A549 (cell line): ENCODE measurements around the gene PERM1. TPM values are rescaled to one million over a fixed set of nuclear protein-coding genes. Genes with fewer than 3 reads are reported as not detected.

Source experiments
- ATAC-seq, 2 experiments: fragments of 200-7000 bp in 1 of 2; fragments of >200 bp in 1 of 2; cut with Nextera tagmentation in 1 of 2; cut with Tn5 transposase in 1 of 2; 3 replicates each; pipeline versions ENCODE4 v1.8.0 to v1.9.1; 2018 to 2020; ENCODE audit warnings: mild to moderate bottlenecking in 1 of 2, moderate library complexity in 1 of 2
- CTCF ChIA-PET: fragments of 300-600 bp; sonication (Branson Sonifier 250); formaldehyde crosslinking; extraction: SDS; loops from one replicate; lab custom pipeline; 2021; ENCODE audit warnings: antibody characterized with exemption, inconsistent platforms; lab: Yijun Ruan, JAX
- POLR2A ChIA-PET: fragments of 350-600 bp; formaldehyde crosslinking; extraction: SDS; loops from one replicate; lab custom pipeline; 2021; ENCODE audit warnings: antibody characterized with exemption, inconsistent platforms; lab: Yijun Ruan, JAX
- DNase-seq, 2 experiments: peaks; one replicate each; pipeline versions ENCODE4 v3.0.0 to v3.0.0-alpha.2; 2011 to 2016; ENCODE audit warnings: low read depth in 1 of 2, low spot score in 1 of 2
- FAIRE-seq: peaks from 2 replicates; lab custom pipeline; 2011; peaks lifted over from hg19 to GRCh38; lab: Jason Lieb, UNC
- H3K27ac ChIP-seq, 2 experiments: fragments of >200 bp; sonication (Bioruptor Twin); formaldehyde crosslinking; 3 replicates each; pipeline ENCODE4 v1.5.1; 2016 to 2017
- H3K4me1 ChIP-seq: fragments of >200 bp; sonication (Bioruptor Twin); formaldehyde crosslinking; 3 replicates; pipeline ENCODE4 v1.6.1; 2016
- H3K4me2 ChIP-seq: fragments of >200 bp; sonication (Bioruptor Twin); formaldehyde crosslinking; 3 replicates; pipeline ENCODE4 v1.6.1; 2016
- H3K4me3 ChIP-seq: fragments of >200 bp; sonication (Bioruptor Twin); formaldehyde crosslinking; 3 replicates; pipeline ENCODE4 v1.5.1; 2016
- H3K9me3 ChIP-seq: fragments of >200 bp; sonication (Bioruptor Twin); formaldehyde crosslinking; 3 replicates; pipeline ENCODE4 v1.6.1; 2016
- CEBPB ChIP-seq, 2 experiments: fragments of >200 bp in 1 of 2; sonication (Bioruptor Twin) in 1 of 2; formaldehyde crosslinking in 1 of 2; IDR thresholded peaks; 2 replicates each; pipeline ENCODE4 v1.6.1; 2012 to 2016
- CHD4 ChIP-seq: fragments of 200-600 bp; sonication (generic); IDR thresholded peaks from 2 replicates; pipeline ENCODE4 v1.6.1; 2016; ENCODE audit warnings: antibody characterized with exemption, mild to moderate bottlenecking, borderline replicate concordance
- EP300 ChIP-seq, 2 experiments: fragments of >200 bp; sonication (Bioruptor Twin); formaldehyde crosslinking; IDR thresholded peaks; 2 replicates in 1 of 2; 3 replicates in 1 of 2; pipeline ENCODE4 v1.6.1; 2016 to 2017
- ESRRA ChIP-seq: fragments of 150-350 bp; IDR thresholded peaks from 2 replicates; pipeline ENCODE4 v1.6.1; 2014; ENCODE audit warnings: mild to moderate bottlenecking, low read length, borderline replicate concordance
- FOSB ChIP-seq: fragments of 250-450 bp; sonication (Bioruptor Pico); IDR thresholded peaks from 2 replicates; pipeline ENCODE4 v1.5.0; 2020; ENCODE audit warnings: mild to moderate bottlenecking, moderate library complexity
- HOXB5 ChIP-seq: fragments of 250-450 bp; sonication (Bioruptor Pico); IDR thresholded peaks from 2 replicates; pipeline ENCODE4 v1.5.0; 2020; ENCODE audit warnings: mild to moderate bottlenecking, moderate library complexity
- JUN ChIP-seq, 2 experiments: fragments of >200 bp; sonication (Bioruptor Twin); formaldehyde crosslinking; IDR thresholded peaks; 2 replicates in 1 of 2; 3 replicates in 1 of 2; pipeline ENCODE4 v1.6.1; 2016 to 2017
- KDM5A ChIP-seq: fragments of 200-600 bp; sonication (generic); IDR thresholded peaks from 2 replicates; pipeline ENCODE4 v1.6.1; 2016; ENCODE audit warnings: antibody characterized with exemption, mild to moderate bottlenecking
- MYC ChIP-seq: IDR thresholded peaks from 2 replicates; pipeline ENCODE4 v1.6.1; 2012; ENCODE audit warnings: mild to moderate bottlenecking, inconsistent platforms, low read length, improper control_type of control experiment, borderline replicate concordance
- NR3C1 ChIP-seq: fragments of >200 bp; sonication (Bioruptor Twin); formaldehyde crosslinking; IDR thresholded peaks from 3 replicates; pipeline ENCODE4 v1.6.1; 2017
- POLR2A ChIP-seq: IDR thresholded peaks from 2 replicates; pipeline ENCODE4 v1.6.1; 2012; ENCODE audit warnings: mild to moderate bottlenecking, low read length
- RAD21 ChIP-seq, 2 experiments: fragments of >200 bp in 1 of 2; sonication (Bioruptor Twin) in 1 of 2; formaldehyde crosslinking in 1 of 2; IDR thresholded peaks in 1 of 2; conservative IDR thresholded peaks in 1 of 2; 2 replicates in 1 of 2; 3 replicates in 1 of 2; pipeline ENCODE4 v1.6.1; 2012 to 2018; ENCODE audit warnings: inconsistent platforms in 1 of 2
- RARB ChIP-seq: fragments of 250-450 bp; sonication (Bioruptor Pico); IDR thresholded peaks from 2 replicates; pipeline ENCODE4 v1.8.0; 2021; ENCODE audit warnings: mild to moderate bottlenecking, moderate library complexity
- RCOR1 ChIP-seq: fragments of 150-350 bp; IDR thresholded peaks from 2 replicates; pipeline ENCODE4 v1.6.1; 2014; ENCODE audit warnings: antibody characterized with exemption, low read length, low read depth
- ZC3H11A ChIP-seq: fragments of 450-650 bp; IDR thresholded peaks from 2 replicates; pipeline ENCODE4 v1.6.1; 2014; ENCODE audit warnings: antibody characterized with exemption, mild to moderate bottlenecking
- ZSCAN20 ChIP-seq: fragments of 250-450 bp; sonication (Bioruptor Pico); IDR thresholded peaks from 2 replicates; pipeline ENCODE4 v1.8.0; 2022; ENCODE audit warnings: mild to moderate bottlenecking, moderate library complexity
- WGBS: methylation state at CpG from one replicate; pipeline ENCODE4 v1.1.6; 2017; ENCODE audit errors: missing lambda C conversion rate; 5-methylcytosine and 5-hydroxymethylcytosine counted together
- polyA plus RNA-seq, 4 experiments: library from polyadenylated mRNA; depleted of rRNA in 3 of 4; stranded (reverse); fragments of >200 nt; fragmentation: RNase III in 1 of 4; extraction: RNeasy Plus Mini Kit Qiagen cat#74134 plus additional on column Dnase treatment in 1 of 4; gene quantifications; 2 replicates in 3 of 4; 3 replicates in 1 of 4; pipeline ENCODE4 v1.2.3, GENCODE V29; 2011 to 2017
- TF ChIP-seq, protein P1 (sequence below): IDR thresholded peaks from 2 replicates; pipeline ENCODE4 v1.6.1; 2012
- TF ChIP-seq, protein P2 (sequence below): fragments of 250-450 bp; sonication (Bioruptor Pico); IDR thresholded peaks from 2 replicates; pipeline ENCODE4 v1.5.0; 2020; ENCODE audit warnings: low read depth, mild to moderate bottlenecking, moderate library complexity
- TF ChIP-seq, protein P3 (sequence below): fragments of 150-350 bp; IDR thresholded peaks from 2 replicates; pipeline ENCODE4 v1.6.1; 2014; ENCODE audit warnings: low read depth, mild to moderate bottlenecking, low read length
- TF ChIP-seq, protein P4 (sequence below): fragments of 200-600 bp; sonication (generic); IDR thresholded peaks from 2 replicates; pipeline ENCODE4 v1.6.1; 2016; ENCODE audit warnings: antibody characterized with exemption, mild to moderate bottlenecking, moderate library complexity
- TF ChIP-seq, protein P5 (sequence below): fragments of >200 bp; sonication (Bioruptor Twin); formaldehyde crosslinking; IDR thresholded peaks from 3 replicates; pipeline ENCODE4 v1.5.1; 2016
- TF ChIP-seq, protein P6 (sequence below): IDR thresholded peaks from 2 replicates; pipeline ENCODE4 v1.6.1; 2012

The PERM1 gene
- polyA plus RNA-seq, 2 of the 4 experiments (the other 2 are of a cell fraction): 0.30 TPM; not detected in 1

DNA sequence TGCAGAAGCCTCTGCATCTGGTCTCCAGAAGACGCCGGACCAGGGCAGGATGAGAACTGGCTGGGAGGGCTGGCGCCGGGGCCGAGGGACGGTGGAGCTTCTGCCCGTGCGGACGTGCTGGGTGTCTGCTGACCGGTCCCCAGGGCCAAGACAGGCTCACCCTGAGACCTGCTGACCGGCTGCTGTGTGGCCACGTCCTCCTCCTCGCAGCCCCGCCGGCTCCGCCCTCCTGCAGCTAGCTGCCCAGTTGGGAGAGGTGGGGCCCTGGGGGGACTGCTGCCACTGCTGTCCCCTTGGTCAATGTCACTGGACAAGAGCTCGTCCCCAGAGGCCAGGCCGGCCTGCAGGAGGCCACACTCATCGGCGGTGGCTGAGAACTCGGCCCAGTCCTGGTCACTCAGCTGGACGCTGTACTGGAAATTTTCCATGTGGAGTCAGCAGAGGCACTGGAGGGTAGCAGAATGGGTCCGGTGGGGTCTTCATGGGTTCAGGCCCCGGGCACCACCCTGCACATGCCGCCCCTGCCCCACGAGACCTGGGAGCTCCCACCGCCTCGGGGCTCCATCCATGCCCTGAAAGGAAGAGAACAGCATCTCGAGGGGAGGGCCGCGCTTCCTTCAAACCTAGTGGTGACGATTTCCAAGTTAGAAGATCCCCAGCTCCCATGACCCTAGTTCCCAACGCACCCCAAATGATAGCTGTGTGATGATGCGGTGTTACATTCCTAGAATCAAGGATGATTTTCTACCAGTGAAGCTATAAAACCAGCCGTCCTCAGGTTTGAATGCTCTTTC lies 1.1 kb downstream of the PERM1 start:
- DNase-seq (no peak), ATAC-seq (no peak), FAIRE-seq (no peak)
- 85% methylated on average over 20 of the region's 35 CpGs for whole genome bisulfite sequencing
- no peak overlapping the region for H3K27ac ChIP-seq
- H3K9me3 ChIP-seq: no peaks in the 10 kb centered on the region
- ChIA-PET POLR2A (no interaction called here), CTCF (interaction anchor here (1.0 to 7.6 kb wide), 8 partner anchors 9 to 325 kb away, joined by 3 to 126 read pairs (median 10); no protein-coding TSS in a partner anchor)
- TF ChIP-seq, protein P1, sequence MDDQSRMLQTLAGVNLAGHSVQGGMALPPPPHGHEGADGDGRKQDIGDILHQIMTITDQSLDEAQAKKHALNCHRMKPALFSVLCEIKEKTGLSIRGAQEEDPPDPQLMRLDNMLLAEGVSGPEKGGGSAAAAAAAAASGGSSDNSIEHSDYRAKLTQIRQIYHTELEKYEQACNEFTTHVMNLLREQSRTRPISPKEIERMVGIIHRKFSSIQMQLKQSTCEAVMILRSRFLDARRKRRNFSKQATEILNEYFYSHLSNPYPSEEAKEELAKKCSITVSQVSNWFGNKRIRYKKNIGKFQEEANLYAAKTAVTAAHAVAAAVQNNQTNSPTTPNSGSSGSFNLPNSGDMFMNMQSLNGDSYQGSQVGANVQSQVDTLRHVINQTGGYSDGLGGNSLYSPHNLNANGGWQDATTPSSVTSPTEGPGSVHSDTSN: no peak
- TF ChIP-seq, protein P2, sequence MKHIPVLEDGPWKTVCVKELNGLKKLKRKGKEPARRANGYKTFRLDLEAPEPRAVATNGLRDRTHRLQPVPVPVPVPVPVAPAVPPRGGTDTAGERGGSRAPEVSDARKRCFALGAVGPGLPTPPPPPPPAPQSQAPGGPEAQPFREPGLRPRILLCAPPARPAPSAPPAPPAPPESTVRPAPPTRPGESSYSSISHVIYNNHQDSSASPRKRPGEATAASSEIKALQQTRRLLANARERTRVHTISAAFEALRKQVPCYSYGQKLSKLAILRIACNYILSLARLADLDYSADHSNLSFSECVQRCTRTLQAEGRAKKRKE (CRISPR knock-in tag): no peak
- TF ChIP-seq JUN (IDR thresholded peaks at IDR 0.05) (no peak), ZSCAN20 (CRISPR knock-in tag) (no peak), RARB (CRISPR knock-in tag) (no peak), ZC3H11A (no peak), CEBPB (IDR thresholded peaks at IDR 0.05) (no peak), HOXB5 (CRISPR knock-in tag) (no peak)
- peaks cover 1% of the 10 kb centered on the region; the same call in 1 of the 3 replicates for H3K4me1 ChIP-seq
- H3K4me2 ChIP-seq: no peak overlapping the region
- no peak overlapping the region for H3K4me3 ChIP-seq

DNA sequence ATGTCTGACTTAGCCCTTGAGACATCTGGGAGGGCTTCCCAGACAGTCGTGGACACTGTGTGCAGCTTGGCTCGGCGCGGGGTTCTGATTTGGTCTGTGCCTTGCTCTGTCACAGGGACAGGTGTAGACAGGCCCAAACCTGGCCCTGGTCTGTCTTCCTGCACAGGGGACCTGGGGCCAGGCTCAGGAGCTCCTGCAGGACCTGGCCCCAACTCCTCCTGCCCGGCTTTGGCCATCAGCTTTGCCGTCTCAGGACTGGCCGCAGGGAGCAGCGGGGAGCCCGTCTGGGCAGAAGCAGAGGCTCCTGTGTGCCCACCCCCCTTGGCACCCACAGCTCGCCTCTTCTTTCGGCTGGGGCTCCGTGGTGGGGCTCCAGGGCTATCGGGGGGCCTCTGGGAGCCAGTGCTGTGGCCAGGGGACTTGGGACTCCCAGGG lies 1.7 kb downstream of the PERM1 start:
- H3K9me3 ChIP-seq: no peaks in the 10 kb centered on the region
- 50% methylated on average over 2 of the region's 13 CpGs for WGBS
- no peak for TF ChIP-seq FOSB (CRISPR knock-in tag)
- TF ChIP-seq, protein P3, sequence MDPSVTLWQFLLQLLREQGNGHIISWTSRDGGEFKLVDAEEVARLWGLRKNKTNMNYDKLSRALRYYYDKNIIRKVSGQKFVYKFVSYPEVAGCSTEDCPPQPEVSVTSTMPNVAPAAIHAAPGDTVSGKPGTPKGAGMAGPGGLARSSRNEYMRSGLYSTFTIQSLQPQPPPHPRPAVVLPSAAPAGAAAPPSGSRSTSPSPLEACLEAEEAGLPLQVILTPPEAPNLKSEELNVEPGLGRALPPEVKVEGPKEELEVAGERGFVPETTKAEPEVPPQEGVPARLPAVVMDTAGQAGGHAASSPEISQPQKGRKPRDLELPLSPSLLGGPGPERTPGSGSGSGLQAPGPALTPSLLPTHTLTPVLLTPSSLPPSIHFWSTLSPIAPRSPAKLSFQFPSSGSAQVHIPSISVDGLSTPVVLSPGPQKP: no peak
- no peak for TF ChIP-seq JUN (IDR thresholded peaks at IDR 0.05)
- no peak for TF ChIP-seq CHD4
- TF ChIP-seq, protein P4, sequence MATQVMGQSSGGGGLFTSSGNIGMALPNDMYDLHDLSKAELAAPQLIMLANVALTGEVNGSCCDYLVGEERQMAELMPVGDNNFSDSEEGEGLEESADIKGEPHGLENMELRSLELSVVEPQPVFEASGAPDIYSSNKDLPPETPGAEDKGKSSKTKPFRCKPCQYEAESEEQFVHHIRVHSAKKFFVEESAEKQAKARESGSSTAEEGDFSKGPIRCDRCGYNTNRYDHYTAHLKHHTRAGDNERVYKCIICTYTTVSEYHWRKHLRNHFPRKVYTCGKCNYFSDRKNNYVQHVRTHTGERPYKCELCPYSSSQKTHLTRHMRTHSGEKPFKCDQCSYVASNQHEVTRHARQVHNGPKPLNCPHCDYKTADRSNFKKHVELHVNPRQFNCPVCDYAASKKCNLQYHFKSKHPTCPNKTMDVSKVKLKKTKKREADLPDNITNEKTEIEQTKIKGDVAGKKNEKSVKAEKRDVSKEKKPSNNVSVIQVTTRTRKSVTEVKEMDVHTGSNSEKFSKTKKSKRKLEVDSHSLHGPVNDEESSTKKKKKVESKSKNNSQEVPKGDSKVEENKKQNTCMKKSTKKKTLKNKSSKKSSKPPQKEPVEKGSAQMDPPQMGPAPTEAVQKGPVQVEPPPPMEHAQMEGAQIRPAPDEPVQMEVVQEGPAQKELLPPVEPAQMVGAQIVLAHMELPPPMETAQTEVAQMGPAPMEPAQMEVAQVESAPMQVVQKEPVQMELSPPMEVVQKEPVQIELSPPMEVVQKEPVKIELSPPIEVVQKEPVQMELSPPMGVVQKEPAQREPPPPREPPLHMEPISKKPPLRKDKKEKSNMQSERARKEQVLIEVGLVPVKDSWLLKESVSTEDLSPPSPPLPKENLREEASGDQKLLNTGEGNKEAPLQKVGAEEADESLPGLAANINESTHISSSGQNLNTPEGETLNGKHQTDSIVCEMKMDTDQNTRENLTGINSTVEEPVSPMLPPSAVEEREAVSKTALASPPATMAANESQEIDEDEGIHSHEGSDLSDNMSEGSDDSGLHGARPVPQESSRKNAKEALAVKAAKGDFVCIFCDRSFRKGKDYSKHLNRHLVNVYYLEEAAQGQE: no peak
- TF ChIP-seq ESRRA: no peak
- no peak overlapping the region for H3K4me2 ChIP-seq
- peaks cover 7% of the 10 kb centered on the region; the same call in 1 of the 3 replicates for H3K4me1 ChIP-seq
- H3K4me3 ChIP-seq: no peak overlapping the region
- DNase-seq: no peak
- ATAC-seq: no peak
- no peak overlapping the region for H3K27ac ChIP-seq
- no peak for FAIRE-seq
- CTCF ChIA-PET: interaction anchor here (1.4 to 7.6 kb wide), 5 partner anchors 12 to 311 kb away, joined by 5 to 126 read pairs (median 29); no protein-coding TSS in a partner anchor
- POLR2A ChIA-PET: no interaction called here

DNA sequence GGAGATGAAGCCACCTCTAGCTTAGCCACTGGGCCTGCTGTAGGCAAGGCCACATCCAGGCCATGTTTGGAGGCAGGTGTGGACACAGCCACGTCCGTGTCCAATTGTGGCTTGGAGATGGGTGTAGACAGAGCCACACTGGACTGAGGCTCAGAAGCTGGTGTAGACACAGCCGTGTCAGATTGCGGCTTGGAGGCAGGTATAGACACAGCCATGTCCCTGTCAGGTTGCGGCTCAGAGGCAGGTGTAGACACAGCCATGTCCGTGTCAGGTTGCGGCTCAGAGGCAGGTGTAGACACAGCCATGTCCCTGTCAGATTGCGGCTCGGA lies 2.2 kb downstream of the PERM1 start:
- DNase-seq (no peak), FAIRE-seq (no peak), ATAC-seq (no peak)
- no peak overlapping the region for H3K4me3 ChIP-seq
- H3K9me3 ChIP-seq: no peaks in the 10 kb centered on the region
- no peak overlapping the region for H3K27ac ChIP-seq
- 92% methylated on average over 5 of the region's 9 CpGs for WGBS
- peaks cover 7% of the 10 kb centered on the region; the same call in 1 of the 3 replicates for H3K4me1 ChIP-seq
- CTCF ChIA-PET: interaction anchor here (6.2 to 7.6 kb wide), 2 partner anchors 23 to 83 kb away, joined by 52 to 126 read pairs; no protein-coding TSS in a partner anchor
- H3K4me2 ChIP-seq: no peak overlapping the region
- POLR2A ChIA-PET: no interaction called here
- TF ChIP-seq NR3C1 (no peak), POLR2A (no peak), HOXB5 (CRISPR knock-in tag) (no peak), KDM5A (no peak), ZC3H11A (no peak), EP300 (IDR thresholded peaks at IDR 0.05) (no peak), MYC (no peak), RCOR1 (no peak), RAD21 (conservative IDR thresholded peaks at IDR 0.05 in 1 of 2, IDR thresholded peaks at IDR 0.05 in 1 of 2) (no peak), ESRRA (no peak)
- TF ChIP-seq, protein P5, sequence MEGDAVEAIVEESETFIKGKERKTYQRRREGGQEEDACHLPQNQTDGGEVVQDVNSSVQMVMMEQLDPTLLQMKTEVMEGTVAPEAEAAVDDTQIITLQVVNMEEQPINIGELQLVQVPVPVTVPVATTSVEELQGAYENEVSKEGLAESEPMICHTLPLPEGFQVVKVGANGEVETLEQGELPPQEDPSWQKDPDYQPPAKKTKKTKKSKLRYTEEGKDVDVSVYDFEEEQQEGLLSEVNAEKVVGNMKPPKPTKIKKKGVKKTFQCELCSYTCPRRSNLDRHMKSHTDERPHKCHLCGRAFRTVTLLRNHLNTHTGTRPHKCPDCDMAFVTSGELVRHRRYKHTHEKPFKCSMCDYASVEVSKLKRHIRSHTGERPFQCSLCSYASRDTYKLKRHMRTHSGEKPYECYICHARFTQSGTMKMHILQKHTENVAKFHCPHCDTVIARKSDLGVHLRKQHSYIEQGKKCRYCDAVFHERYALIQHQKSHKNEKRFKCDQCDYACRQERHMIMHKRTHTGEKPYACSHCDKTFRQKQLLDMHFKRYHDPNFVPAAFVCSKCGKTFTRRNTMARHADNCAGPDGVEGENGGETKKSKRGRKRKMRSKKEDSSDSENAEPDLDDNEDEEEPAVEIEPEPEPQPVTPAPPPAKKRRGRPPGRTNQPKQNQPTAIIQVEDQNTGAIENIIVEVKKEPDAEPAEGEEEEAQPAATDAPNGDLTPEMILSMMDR: no peak
- TF ChIP-seq, protein P6, sequence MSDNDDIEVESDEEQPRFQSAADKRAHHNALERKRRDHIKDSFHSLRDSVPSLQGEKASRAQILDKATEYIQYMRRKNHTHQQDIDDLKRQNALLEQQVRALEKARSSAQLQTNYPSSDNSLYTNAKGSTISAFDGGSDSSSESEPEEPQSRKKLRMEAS: no peak
